ENCODE measurements around the gene C5orf46.

- no peak for TF ChIP-seq CHD4 (IDR thresholded peaks at IDR 0.05; ENCODE audit: insufficient read depth, insufficient replicate concordance, low read depth, low read length, poor library complexity, severe bottlenecking)
- TF ChIP-seq, protein P1, sequence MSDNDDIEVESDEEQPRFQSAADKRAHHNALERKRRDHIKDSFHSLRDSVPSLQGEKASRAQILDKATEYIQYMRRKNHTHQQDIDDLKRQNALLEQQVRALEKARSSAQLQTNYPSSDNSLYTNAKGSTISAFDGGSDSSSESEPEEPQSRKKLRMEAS (CRISPR knock-in tag; IDR thresholded peaks at IDR 0.05) = no peak
- TF ChIP-seq MEF2A (IDR thresholded peaks at IDR 0.05; ENCODE audit: control insufficient read depth, low read depth, low read length) = no peak
- TF ChIP-seq, protein P2, sequence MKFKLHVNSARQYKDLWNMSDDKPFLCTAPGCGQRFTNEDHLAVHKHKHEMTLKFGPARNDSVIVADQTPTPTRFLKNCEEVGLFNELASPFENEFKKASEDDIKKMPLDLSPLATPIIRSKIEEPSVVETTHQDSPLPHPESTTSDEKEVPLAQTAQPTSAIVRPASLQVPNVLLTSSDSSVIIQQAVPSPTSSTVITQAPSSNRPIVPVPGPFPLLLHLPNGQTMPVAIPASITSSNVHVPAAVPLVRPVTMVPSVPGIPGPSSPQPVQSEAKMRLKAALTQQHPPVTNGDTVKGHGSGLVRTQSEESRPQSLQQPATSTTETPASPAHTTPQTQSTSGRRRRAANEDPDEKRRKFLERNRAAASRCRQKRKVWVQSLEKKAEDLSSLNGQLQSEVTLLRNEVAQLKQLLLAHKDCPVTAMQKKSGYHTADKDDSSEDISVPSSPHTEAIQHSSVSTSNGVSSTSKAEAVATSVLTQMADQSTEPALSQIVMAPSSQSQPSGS (CRISPR knock-in tag; IDR thresholded peaks at IDR 0.05) = no peak
- no peak for TF ChIP-seq ZZZ3 (IDR thresholded peaks at IDR 0.05)
- TF ChIP-seq FOXM1 (IDR thresholded peaks at IDR 0.05; ENCODE audit: low read depth) = no peak
- no peak for TF ChIP-seq FOXM1 (CRISPR knock-in tag; IDR thresholded peaks at IDR 0.05; ENCODE audit: low read depth)
- TF ChIP-seq KAT8 (IDR thresholded peaks at IDR 0.05; ENCODE audit: low read depth) = no peak
- TF ChIP-seq TCF7L2 (IDR thresholded peaks at IDR 0.05; ENCODE audit: low read depth, low read length) = no peak
- TF ChIP-seq ZNF23 (CRISPR knock-in tag; IDR thresholded peaks at IDR 0.05) = no peak
- no peak for TF ChIP-seq EP300 (IDR thresholded peaks at IDR 0.05; ENCODE audit: low read length)
- TF ChIP-seq, protein P3, sequence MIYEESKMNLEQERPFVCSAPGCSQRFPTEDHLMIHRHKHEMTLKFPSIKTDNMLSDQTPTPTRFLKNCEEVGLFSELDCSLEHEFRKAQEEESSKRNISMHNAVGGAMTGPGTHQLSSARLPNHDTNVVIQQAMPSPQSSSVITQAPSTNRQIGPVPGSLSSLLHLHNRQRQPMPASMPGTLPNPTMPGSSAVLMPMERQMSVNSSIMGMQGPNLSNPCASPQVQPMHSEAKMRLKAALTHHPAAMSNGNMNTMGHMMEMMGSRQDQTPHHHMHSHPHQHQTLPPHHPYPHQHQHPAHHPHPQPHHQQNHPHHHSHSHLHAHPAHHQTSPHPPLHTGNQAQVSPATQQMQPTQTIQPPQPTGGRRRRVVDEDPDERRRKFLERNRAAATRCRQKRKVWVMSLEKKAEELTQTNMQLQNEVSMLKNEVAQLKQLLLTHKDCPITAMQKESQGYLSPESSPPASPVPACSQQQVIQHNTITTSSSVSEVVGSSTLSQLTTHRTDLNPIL (CRISPR knock-in tag; IDR thresholded peaks at IDR 0.05) = no peak
- TF ChIP-seq, protein P4, sequence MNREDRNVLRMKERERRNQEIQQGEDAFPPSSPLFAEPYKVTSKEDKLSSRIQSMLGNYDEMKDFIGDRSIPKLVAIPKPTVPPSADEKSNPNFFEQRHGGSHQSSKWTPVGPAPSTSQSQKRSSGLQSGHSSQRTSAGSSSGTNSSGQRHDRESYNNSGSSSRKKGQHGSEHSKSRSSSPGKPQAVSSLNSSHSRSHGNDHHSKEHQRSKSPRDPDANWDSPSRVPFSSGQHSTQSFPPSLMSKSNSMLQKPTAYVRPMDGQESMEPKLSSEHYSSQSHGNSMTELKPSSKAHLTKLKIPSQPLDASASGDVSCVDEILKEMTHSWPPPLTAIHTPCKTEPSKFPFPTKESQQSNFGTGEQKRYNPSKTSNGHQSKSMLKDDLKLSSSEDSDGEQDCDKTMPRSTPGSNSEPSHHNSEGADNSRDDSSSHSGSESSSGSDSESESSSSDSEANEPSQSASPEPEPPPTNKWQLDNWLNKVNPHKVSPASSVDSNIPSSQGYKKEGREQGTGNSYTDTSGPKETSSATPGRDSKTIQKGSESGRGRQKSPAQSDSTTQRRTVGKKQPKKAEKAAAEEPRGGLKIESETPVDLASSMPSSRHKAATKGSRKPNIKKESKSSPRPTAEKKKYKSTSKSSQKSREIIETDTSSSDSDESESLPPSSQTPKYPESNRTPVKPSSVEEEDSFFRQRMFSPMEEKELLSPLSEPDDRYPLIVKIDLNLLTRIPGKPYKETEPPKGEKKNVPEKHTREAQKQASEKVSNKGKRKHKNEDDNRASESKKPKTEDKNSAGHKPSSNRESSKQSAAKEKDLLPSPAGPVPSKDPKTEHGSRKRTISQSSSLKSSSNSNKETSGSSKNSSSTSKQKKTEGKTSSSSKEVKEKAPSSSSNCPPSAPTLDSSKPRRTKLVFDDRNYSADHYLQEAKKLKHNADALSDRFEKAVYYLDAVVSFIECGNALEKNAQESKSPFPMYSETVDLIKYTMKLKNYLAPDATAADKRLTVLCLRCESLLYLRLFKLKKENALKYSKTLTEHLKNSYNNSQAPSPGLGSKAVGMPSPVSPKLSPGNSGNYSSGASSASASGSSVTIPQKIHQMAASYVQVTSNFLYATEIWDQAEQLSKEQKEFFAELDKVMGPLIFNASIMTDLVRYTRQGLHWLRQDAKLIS (CRISPR knock-in tag; IDR thresholded peaks at IDR 0.05) = no peak
Measured at GRCh38 chr5:147876626-147877025, 29.7 kb downstream of the C5orf46 start.
